Measurements from ENCODE around the gene LEFTY1.
A peak's percentile ranks its signal among the peaks of the same experiment; 100 is the strongest.
"Not testable (repeated sequence)": the region's sequence is repeated elsewhere in the genome, so short reads cannot be mapped to it uniquely, and the experiment has no call there.

Gene LEFTY1

GRCh38 chr1:225847610-225848009 is 41.3 kb downstream of the LEFTY1 start:
- no peak for DNase-seq

- no peak for DNase-seq
Observed at GRCh38 chr1:225846331-225847310, 42.3 kb downstream of the LEFTY1 start.

- peak; percentile 58 for DNase-seq
Observed at GRCh38 chr1:225845571-225846259, 43.2 kb downstream of the LEFTY1 start.

GRCh38 chr1:225845097-225845496 is 43.8 kb downstream of the LEFTY1 start:
- no peak for DNase-seq

- no peak for DNase-seq
Observed at GRCh38 chr1:225844236-225845061, 44.5 kb downstream of the LEFTY1 start.

GRCh38 chr1:225843426-225843795 is 45.5 kb downstream of the LEFTY1 start:
- DNase-seq: no peak

GRCh38 chr1:225842788-225843425 is 46.0 kb downstream of the LEFTY1 start:
- no peak for DNase-seq

- DNase-seq: peak; percentile 45
Observed at GRCh38 chr1:225842074-225842473, 46.9 kb downstream of the LEFTY1 start.

GRCh38 chr1:225840713-225841112 is 48.2 kb downstream of the LEFTY1 start:
- no peak for DNase-seq

- no peak for DNase-seq
Observed at GRCh38 chr1:225840223-225840610, 48.7 kb downstream of the LEFTY1 start.

GRCh38 chr1:225838793-225839192 is 50.2 kb downstream of the LEFTY1 start:
- no peak for DNase-seq

GRCh38 chr1:225836296-225836695 is 52.6 kb downstream of the LEFTY1 start:
- not testable (repeated sequence) for DNase-seq
